HG02870 (cell line): Measurements from ENCODE around the gene FHL1.
"Not testable (repeated sequence)": the region's sequence is repeated elsewhere in the genome, so short reads cannot be mapped to it uniquely, and the experiment has no call there.

Experiments used
- ATAC-seq: cut with Tn5 transposase; IDR thresholded peaks from one replicate; pipeline ENCODE4 v1.9.1; 2021; ENCODE audit warnings: mild to moderate bottlenecking, moderate library complexity; ENCODE audit not compliant: unreplicated experiment

Gene FHL1

DNA sequence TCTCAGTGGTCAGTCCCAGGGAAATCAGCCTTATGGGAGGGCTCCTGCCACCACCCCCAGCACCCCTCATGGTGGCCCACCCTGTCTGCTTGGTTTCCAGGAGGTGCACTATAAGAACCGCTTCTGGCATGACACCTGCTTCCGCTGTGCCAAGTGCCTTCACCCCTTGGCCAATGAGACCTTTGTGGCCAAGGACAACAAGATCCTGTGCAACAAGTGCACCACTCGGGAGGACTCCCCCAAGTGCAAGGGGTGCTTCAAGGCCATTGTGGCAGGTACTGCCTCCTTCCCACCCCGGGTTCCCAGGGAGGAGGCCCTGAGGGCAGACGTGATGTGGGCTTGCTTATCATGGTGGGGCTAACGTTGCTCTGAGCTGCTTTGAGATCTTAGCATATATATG is 59.6 kb downstream of the FHL1 start:
- ATAC-seq = no peak

GRCh38 chrX:136207546-136207945 is 60.2 kb downstream of the FHL1 start:
- no peak for ATAC-seq

DNA sequence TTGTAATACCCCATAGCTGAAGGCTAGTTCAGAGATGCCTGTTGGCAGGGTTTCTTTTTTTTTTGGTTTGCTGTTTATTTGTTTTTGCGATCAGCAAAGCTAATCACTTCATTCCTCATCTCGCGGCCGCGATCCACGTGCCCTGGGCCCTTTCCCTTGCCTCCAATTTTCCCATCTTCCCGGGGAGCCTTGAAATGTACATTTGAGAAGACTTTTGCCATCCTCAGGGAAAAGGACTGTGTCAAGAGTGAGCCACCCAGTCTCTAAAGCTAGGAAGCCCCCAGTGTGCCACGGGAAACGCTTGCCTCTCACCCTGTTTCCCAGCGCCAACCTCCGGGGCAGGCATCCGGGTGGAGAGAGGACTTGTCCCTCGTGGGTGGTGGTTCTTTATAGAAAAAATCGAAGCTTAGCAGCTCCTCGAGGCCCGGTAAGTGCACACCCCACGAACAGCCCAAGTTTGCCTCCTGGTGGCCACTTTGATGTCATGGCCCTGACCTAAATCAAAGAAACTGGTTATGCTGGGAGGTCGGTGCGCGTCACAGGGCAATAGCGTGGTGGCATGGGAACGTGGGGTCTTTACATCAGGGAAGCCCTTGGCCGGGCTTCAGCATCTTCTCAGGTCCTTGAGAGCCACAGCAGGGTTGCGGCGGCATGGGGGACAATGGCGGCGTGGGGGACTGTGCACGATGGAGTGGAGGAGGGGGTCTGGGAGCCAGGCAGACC is 61.8 kb downstream of the FHL1 start:
- ATAC-seq = no peak

GRCh38 chrX:136209751-136210150 is 62.4 kb downstream of the FHL1 start:
- ATAC-seq = no peak

- no peak for ATAC-seq
Measured at GRCh38 chrX:136210243-136210642, 62.9 kb downstream of the FHL1 start.

DNA sequence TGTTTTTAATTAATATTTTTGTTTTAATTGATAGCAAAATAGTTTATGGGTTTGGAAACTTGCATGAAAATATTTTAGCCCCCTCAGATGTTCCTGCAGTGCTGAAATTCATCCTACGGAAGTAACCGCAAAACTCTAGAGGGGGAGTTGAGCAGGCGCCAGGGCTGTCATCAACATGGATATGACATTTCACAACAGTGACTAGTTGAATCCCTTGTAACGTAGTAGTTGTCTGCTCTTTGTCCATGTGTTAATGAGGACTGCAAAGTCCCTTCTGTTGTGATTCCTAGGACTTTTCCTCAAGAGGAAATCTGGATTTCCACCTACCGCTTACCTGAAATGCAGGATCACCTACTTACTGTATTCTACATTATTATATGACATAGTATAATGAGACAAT is 63.5 kb downstream of the FHL1 start:
- no peak for ATAC-seq

DNA sequence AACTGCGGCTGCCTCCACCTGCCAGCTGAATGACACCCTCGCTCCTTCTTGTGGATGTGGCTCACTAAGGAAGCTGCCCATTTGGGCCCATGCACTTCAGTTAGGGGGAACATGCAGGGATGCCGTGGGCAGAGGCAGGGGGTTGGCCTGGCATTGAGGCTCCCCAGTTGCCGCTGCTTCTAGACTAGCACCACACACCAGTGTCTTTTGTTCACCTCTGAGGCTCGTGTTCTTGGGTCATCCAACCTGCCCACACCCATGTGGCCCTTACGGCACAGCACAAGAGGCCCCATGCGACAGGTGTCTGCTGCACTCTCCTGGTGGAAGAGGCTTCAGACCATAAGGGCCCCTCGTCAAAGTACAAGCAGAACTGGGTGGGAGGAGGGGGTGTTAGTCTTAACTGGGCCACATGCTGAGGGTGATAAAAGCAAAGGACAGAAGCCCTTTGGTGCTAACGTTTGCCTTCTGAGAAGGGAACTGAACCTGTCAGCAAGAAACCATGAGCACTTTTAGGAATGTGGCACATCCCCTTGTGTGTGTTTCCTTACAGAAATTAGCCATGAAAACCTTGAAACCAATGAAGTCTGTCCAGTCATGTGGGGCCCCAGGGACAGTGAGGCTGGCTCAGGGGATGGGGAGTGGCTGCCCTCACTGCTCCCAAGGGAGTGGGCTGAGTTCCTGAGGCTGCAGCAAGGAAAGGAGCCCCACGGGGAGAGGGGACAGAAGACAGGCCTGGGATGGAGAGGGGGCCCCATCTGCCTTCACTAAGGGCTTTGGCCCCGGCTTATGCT is 64.6 kb downstream of the FHL1 start:
- no peak for ATAC-seq

DNA sequence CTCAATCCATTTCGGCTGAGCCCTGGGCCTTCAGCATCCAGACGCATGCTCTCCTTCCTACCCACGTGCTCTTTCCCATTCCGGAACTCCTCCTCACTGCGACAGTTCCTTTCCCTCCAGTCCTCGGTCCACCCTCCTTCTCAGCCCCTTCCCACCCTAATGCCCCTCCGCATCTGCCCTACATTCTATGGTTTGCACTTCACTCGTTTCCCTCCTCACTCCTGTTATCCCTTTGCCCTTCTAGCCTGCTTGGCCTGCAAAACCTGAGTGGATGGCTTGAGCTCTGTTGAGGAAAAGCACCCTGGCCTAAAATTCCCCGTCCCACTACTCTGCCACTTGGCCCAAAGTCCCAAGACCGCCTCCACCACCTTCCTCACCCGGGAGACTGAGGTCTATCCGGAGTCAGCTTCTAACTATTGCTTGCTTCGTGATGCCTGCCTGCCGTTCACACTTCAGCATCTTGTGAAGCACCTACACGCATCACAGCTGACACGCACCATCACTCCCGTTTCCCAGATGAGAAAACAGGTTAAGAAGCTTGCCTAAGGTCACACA is 65.3 kb downstream of the FHL1 start:
- ATAC-seq = no peak

DNA sequence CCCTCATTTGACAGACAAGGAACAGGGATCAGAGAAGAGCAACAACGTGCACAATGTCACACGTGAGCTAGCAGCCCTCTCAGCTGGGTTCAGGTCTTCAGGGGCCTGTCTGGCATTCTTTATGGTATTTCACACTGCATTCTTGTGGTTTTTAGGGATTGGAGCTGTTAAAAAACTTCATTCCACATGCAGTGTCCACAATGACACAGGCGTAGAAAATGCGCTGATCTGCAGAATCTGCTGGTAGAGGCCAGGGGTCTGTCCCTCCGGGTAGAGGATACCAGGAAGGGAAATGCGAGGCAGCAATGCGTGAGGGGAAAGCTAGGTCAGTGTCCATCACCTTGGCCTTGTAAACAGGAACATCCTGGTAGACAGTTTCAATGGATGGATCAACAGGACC is 67.2 kb downstream of the FHL1 start:
- no peak for ATAC-seq

DNA sequence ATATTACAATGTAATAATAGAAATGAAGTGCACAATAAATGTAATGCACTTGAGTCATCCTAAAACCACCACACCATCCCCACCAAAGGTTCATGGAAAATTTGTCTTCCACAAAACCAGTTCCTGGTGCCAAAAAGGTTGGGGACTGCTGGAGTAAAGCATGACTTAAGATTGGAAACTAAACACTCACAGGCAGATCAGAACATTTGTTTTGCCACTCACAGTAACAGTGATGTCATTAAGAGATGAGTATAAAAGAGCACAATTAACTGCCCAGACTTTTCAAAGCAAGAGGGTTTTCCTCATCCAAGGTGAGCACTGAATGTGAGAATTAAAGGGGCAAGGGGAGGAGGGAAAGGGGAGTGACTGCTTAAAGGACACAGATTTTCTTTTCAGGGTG is 68.2 kb downstream of the FHL1 start:
- no peak for ATAC-seq

DNA sequence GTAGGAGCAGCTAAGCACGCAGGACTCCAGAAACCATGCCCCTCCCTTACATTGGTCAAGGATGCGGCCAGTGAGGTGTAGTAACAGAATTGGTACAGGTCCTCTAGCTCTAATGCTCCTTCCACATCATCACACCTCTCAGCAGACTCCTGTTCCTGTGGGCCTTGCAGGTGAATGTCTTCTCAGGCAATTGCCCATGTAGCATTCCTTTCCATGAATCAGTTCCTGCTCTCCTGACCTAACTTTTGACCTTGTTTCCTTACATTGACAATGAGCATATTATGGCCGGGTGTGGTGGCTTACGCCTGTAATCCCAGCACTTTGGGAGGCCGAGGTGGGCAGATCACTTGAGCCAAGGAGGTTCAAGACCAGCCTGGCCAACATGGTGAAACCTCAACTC is 72.6 kb downstream of the FHL1 start:
- ATAC-seq = no peak

GRCh38 chrX:136220540-136220939 is 73.2 kb downstream of the FHL1 start:
- ATAC-seq = no peak

DNA sequence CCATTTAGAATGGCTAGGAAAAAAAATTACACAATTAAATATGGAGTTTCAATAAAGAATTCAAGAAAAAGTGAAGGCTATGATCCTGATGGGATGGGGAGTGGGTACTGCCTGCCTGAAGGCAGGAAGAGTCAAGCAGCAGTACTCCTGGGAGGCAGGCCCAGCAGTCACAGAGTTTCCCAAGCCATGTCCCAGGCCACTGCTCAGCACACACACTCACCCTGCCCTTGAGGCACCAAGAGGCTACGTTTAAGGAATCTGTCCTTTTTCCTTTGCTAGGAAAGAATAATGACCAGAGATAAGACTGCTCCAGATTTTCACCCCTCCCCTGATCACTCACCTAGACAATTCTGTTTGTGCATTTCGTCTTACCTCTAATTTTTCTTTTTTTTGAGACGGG is 73.6 kb downstream of the FHL1 start:
- no peak for ATAC-seq

GRCh38 chrX:136221851-136222513 is 74.6 kb downstream of the FHL1 start:
- ATAC-seq = no peak

GRCh38 chrX:136227074-136227473 is 79.7 kb downstream of the FHL1 start:
- ATAC-seq = no peak

DNA sequence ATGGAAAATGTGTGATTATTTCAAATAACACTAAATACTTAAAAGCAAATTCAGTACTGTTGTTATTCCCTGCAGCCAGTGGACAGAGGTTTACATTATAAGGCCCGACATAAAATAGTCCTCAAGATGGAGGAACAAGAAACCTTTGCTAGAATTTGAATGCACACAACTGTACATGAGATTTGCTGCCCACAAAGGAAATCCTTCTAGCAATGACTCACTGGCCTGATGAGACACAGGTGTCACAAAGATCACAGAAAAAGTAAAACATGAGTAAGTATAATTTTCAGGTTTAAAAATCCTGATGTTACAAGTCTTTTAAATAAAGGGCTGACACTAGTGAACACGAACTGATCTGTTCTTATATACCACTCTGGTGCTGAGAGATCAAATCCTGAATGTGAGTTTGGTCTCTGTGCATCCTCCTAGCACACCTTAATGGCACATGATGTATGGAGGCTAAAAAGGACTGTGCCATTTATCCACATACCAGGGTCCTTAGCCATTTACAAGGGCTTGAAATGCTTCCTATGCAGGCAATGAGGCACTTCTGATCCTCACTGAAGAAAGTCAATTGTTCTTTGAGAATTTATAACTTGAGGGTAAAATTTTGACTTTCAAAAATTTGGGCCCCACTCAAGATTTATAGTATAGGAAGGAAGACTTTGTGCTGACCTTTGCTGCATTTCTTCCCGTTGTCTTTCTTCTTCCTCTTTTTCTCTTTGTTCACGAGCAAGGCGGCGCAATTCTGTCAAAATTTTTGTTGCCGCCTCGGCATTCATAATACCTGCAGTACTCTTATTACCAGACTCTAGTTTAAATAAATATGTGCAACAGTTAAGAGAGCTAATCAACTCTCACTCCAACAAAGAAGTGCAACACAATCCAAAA is 80.9 kb downstream of the FHL1 start:
- ATAC-seq = peak; percentile 86

GRCh38 chrX:136228839-136229207 is 81.5 kb downstream of the FHL1 start:
- no peak for ATAC-seq

GRCh38 chrX:136237074-136237473 is 89.7 kb downstream of the FHL1 start:
- no peak for ATAC-seq

DNA sequence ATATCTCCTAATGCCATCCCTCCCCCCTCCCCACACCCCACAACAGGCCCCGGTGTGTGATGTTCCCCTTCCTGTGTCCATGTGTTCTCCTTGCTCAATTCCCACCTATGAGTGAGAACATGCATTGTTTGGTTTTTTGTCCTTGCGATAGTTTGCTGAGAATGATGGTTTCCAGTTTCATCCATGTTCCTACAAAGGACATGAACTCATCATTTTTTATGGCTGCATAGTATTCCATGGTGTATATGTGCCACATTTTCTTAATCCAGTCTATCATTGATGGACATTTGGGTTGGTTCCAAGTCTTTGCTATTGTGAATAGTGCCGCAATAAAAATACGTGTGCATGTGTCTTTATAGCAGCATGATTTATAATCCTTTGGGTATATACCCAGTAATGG is 90.5 kb downstream of the FHL1 start:
- ATAC-seq = not testable (repeated sequence)

GRCh38 chrX:136246201-136246600 is 98.9 kb downstream of the FHL1 start:
- ATAC-seq = no peak
